Neural progenitor cell (in vitro differentiated cells): ENCODE measurements around the gene FBP1. TPM values are rescaled to one million over a fixed set of nuclear protein-coding genes. Genes with fewer than 3 reads are reported as not detected.

Source experiments
- DNase-seq: peaks from one replicate; pipeline ENCODE4 v3.0.0-alpha.2; 2016; ENCODE audit warnings: low spot score
- H2AFZ ChIP-seq: fragments of 200-600 bp; sonication (generic); replicated peaks from 2 replicates; pipeline ENCODE4 v1.6.1; 2016; ENCODE audit warnings: antibody characterized with exemption
- H3F3A ChIP-seq: fragments of 200-600 bp; sonication (generic); 2 replicates; pipeline ENCODE4 v1.6.1; 2016; ENCODE audit warnings: antibody characterized with exemption, low read depth
- H3K27ac ChIP-seq: fragments of 200-600 bp; sonication (generic); 2 replicates; pipeline ENCODE4 v1.5.1; 2016; ENCODE audit warnings: mild to moderate bottlenecking
- H3K27me3 ChIP-seq: fragments of 200-600 bp; sonication (generic); 2 replicates; pipeline ENCODE4 v1.6.1; 2016; ENCODE audit warnings: mild to moderate bottlenecking, moderate library complexity
- H3K36me3 ChIP-seq: fragments of 200-600 bp; sonication (generic); 2 replicates; pipeline ENCODE4 v1.5.1; 2016
- H3K4me1 ChIP-seq: fragments of 200-600 bp; sonication (generic); 2 replicates; pipeline ENCODE4 v1.6.1; 2016; ENCODE audit warnings: mixed run types
- H3K4me2 ChIP-seq: fragments of 200-600 bp; sonication (generic); 2 replicates; pipeline ENCODE4 v1.6.1; 2016
- H3K4me3 ChIP-seq: fragments of 200-600 bp; sonication (generic); 2 replicates; pipeline ENCODE4 v1.5.1; 2016
- H3K79me2 ChIP-seq: fragments of 200-600 bp; sonication (generic); 2 replicates; pipeline ENCODE4 v1.6.1; 2016; ENCODE audit warnings: low read depth
- H3K9ac ChIP-seq: fragments of 200-600 bp; sonication (generic); 2 replicates; pipeline ENCODE4 v1.6.1; 2016
- H3K9me3 ChIP-seq: fragments of 200-600 bp; sonication (generic); 2 replicates; pipeline ENCODE4 v1.5.1; 2016; ENCODE audit warnings: low read depth
- H4K20me1 ChIP-seq: fragments of 200-600 bp; sonication (generic); 2 replicates; pipeline ENCODE4 v1.6.1; 2016; ENCODE audit warnings: low read depth
- H3K27ac Mint-ChIP-seq: 3 replicates; pipeline ENCODE4 v1.8.0; 2021; ENCODE audit warnings: mixed read lengths
- H3K27me3 Mint-ChIP-seq: 2 replicates; pipeline ENCODE4 v1.8.0; 2022; ENCODE audit warnings: low read depth, mild to moderate bottlenecking, inconsistent platforms, moderate library complexity, mixed read lengths; ENCODE audit not compliant: insufficient read depth
- H3K36me3 Mint-ChIP-seq: 3 replicates; pipeline ENCODE4 v1.8.0; 2021; ENCODE audit warnings: mixed read lengths
- H3K4me1 Mint-ChIP-seq: 3 replicates; pipeline ENCODE4 v1.8.0; 2021; ENCODE audit warnings: mixed read lengths
- H3K4me3 Mint-ChIP-seq: 3 replicates; pipeline ENCODE4 v1.8.0; 2021; ENCODE audit warnings: mild to moderate bottlenecking, moderate library complexity, mixed read lengths
- H3K9me3 Mint-ChIP-seq: 3 replicates; pipeline ENCODE4 v1.8.0; 2020; ENCODE audit warnings: mixed read lengths
- CTCF ChIP-seq: fragments of 200-600 bp; sonication (generic); IDR thresholded peaks from 2 replicates; pipeline ENCODE4 v1.5.1; 2017; ENCODE audit warnings: antibody characterized with exemption, mild to moderate bottlenecking
- EZH2 ChIP-seq: fragments of 200-600 bp; sonication (generic); IDR thresholded peaks from 2 replicates; pipeline ENCODE4 v1.6.1; 2017; ENCODE audit warnings: antibody characterized with exemption, mild to moderate bottlenecking, moderate library complexity
- EZH2phosphoT487 ChIP-seq: fragments of 200-600 bp; sonication (generic); IDR thresholded peaks from 2 replicates; pipeline ENCODE4 v1.6.1; 2017; ENCODE audit warnings: antibody characterized with exemption
- total RNA-seq: library from RNA; depleted of rRNA; stranded (reverse); fragments of >200 nt; gene quantifications from 2 replicates; pipeline ENCODE4 v1.2.3, GENCODE V29; 2015; ENCODE audit warnings: low replicate concordance

FBP1 gene
- total RNA-seq, 1 donor from 2014 or later: not detected

- no peak overlapping the region for H3K4me2 ChIP-seq
- H3K4me1 Mint-ChIP-seq: peaks cover 19% of the 10 kb centered on the region
- TF ChIP-seq CTCF (no peak), EZH2phosphoT487 (no peak), EZH2 (no peak)
- no peak overlapping the region for H3K4me3 ChIP-seq
- peaks cover 4% of the 10 kb centered on the region for H3K27me3 Mint-ChIP-seq
- H3K4me3 Mint-ChIP-seq: no peak overlapping the region
- H3K27me3 ChIP-seq: peaks cover 12% of the 10 kb centered on the region
- H3K36me3 ChIP-seq: no peaks in the 10 kb centered on the region
- H3F3A ChIP-seq: peaks cover 9% of the 10 kb centered on the region
- H3K36me3 Mint-ChIP-seq: no peaks in the 10 kb centered on the region
- H2AFZ ChIP-seq: no peak overlapping the region
- H3K9ac ChIP-seq: no peak overlapping the region
- no peak for DNase-seq
- H3K4me1 ChIP-seq: peaks cover 8% of the 10 kb centered on the region
- no peaks in the 10 kb centered on the region for H3K79me2 ChIP-seq
- H3K27ac Mint-ChIP-seq: peak overlapping the region; percentile 84
- no peaks in the 10 kb centered on the region for H3K9me3 ChIP-seq
- H3K27ac ChIP-seq: no peak overlapping the region
- H3K9me3 Mint-ChIP-seq: peaks cover 3% of the 10 kb centered on the region
- H4K20me1 ChIP-seq: no peaks in the 10 kb centered on the region
Observed at GRCh38 chr9:94666364-94667099, 27.2 kb upstream of the FBP1 start.

- Histone ChIP-seq H3K36me3 (no peaks in the 10 kb centered on the region), H3K27ac (no peak overlapping the region), H4K20me1 (no peaks in the 10 kb centered on the region), H3K4me3 (no peak overlapping the region), H3K27me3 (peaks cover 12% of the 10 kb centered on the region), H3K79me2 (no peaks in the 10 kb centered on the region), H3K9me3 (no peaks in the 10 kb centered on the region), H3K4me2 (no peak overlapping the region), H3F3A (peaks cover 9% of the 10 kb centered on the region), H3K9ac (no peak overlapping the region), H3K4me1 (peaks cover 8% of the 10 kb centered on the region), H2AFZ (no peak overlapping the region)
- H3K27ac Mint-ChIP-seq: no peak overlapping the region
- no peak overlapping the region for H3K4me3 Mint-ChIP-seq
- peaks cover 19% of the 10 kb centered on the region for H3K4me1 Mint-ChIP-seq
- peak; percentile 22 for DNase-seq
- peak; percentile 72 for TF ChIP-seq EZH2phosphoT487
- TF ChIP-seq CTCF: no peak
- H3K36me3 Mint-ChIP-seq: no peaks in the 10 kb centered on the region
- H3K27me3 Mint-ChIP-seq: peaks cover 3% of the 10 kb centered on the region
- peaks cover 1% of the 10 kb centered on the region for H3K9me3 Mint-ChIP-seq
Observed at GRCh38 chr9:94665613-94666012, 26.3 kb upstream of the FBP1 start.

GRCh38 chr9:94664801-94665200 is 25.5 kb upstream of the FBP1 start:
- Histone ChIP-seq H4K20me1 (no peaks in the 10 kb centered on the region), H3K4me2 (no peak overlapping the region), H3K79me2 (no peaks in the 10 kb centered on the region), H3K36me3 (no peaks in the 10 kb centered on the region), H3K4me3 (no peak overlapping the region), H3K27me3 (peaks cover 12% of the 10 kb centered on the region), H3K9ac (no peak overlapping the region), H2AFZ (no peak overlapping the region), H3F3A (peaks cover 9% of the 10 kb centered on the region), H3K4me1 (peaks cover 8% of the 10 kb centered on the region), H3K27ac (no peak overlapping the region), H3K9me3 (no peaks in the 10 kb centered on the region)
- Mint-ChIP-seq H3K4me1 (peaks cover 19% of the 10 kb centered on the region), H3K27ac (no peak overlapping the region), H3K27me3 (peaks cover 2% of the 10 kb centered on the region), H3K9me3 (no peaks in the 10 kb centered on the region), H3K4me3 (no peak overlapping the region), H3K36me3 (no peaks in the 10 kb centered on the region)
- DNase-seq: no peak
- TF ChIP-seq CTCF (no peak), EZH2 (no peak), EZH2phosphoT487 (no peak)
